HG03097 (cell line): ENCODE data around the gene KRTAP4-2.
"Not testable (repeated sequence)": the region's sequence is repeated elsewhere in the genome, so short reads cannot be mapped to it uniquely, and the experiment has no call there.

Experiments used
- ATAC-seq: cut with Tn5 transposase; IDR thresholded peaks from one replicate; pipeline ENCODE4 v1.9.1; 2021; ENCODE audit not compliant: unreplicated experiment, low FRiP score

The KRTAP4-2 gene

DNA sequence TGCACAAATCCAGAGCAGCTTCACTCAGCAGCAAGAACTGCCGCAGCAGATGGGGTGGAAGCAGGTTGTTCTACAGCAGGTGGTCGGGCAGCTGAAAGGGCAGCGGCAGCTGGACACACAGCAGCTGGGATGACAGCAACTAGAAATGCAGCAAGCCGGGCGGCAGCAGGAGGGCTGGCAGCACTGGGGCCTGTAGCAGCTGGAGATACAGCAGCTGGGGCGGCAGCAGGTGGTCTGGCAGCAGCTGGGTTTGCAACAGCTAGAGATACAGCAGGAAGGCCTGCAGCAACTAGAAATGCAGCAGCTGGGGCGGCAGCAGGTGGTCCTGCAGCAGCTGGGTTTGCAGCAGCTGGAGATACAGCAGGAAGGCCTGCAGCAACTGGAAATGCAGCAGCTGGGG lies 10.5 kb downstream of the KRTAP4-2 start:
- ATAC-seq = no peak

DNA sequence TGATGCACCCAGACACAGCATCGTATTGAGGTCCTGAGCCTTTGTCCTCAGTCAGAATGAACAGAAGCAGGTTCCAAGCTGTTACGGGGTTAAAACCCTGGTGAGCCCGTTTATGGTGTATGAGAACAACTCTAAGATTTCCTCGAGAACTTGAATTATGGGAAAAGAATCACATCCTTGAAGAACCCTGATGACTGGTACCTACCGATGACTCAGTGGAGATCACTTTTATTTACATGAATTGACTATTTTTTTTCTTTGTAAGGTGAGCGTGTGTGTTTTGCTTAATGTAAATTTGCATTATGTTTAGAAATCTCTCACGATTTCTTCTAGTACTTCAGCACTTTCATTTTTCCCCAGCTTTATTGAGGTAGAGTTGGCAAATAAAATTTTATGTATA lies 14.2 kb downstream of the KRTAP4-2 start:
- no peak for ATAC-seq

DNA sequence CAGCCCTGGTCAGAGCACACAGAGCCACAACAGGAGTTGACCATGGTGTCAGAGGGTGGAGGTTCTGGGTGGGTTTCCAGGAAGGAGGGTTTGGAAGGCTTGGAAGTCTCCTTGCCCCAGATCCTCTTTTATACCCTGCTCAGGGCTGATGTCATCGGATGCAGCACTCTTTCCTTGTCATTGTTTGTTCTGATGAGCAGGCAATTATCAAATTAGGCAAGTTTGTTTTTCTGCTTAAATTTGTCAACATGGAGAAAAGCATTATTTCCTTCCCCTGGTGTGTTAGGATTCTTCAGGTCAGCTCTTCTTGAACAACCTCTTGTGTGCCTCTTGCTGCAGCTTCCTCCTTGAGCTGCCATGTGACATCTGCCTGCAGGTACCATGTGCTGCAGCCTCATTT lies 17.4 kb downstream of the KRTAP4-2 start, which contains the start of gene KRTAP4-4:
KRTAP4-4 (minus strand) TSS at position 101 of the 400 bp plus-strand sequence; CDS start at position 44, 57 bp downstream.
- ATAC-seq = no peak

DNA sequence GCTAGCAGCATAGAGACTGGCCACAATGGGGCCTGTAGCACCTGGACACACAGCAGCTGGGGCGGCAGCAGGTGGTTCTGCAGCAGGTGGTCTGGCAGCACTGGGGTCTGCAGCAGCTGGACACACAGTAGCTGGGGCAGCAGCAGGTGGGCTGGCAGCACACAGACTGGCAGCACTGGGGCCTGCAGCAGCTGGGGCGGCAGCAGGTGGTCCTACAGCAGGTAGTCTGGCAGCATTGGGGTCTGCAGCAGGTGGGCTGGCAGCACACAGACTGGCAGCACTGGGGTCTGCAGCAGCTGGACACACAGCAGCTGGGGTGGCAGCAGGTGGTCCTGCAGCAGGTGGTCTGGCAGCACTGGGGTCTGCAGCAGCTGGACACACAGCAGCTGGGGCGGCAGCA lies 17.8 kb downstream of the KRTAP4-2 start:
- not testable (repeated sequence) for ATAC-seq

DNA sequence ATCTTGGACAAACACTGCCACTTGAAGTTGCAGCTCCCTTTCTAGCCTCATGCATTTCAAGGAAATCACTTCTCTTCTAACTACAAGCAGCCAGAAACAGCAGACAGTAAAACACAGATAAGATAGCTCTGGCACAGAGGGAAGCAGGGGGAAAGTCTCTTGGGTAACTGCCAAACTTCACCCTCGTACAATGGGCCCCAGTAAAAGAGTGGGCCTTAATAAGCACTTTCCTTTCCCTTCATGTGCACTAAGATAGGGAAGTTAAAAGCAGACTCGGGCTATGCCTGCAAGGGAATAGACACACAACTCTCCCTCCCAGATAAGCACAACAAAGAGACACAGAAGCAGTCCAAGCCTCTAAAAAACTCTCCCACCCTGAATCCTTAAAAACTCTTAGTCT lies 24.2 kb downstream of the KRTAP4-2 start:
- no peak for ATAC-seq

DNA sequence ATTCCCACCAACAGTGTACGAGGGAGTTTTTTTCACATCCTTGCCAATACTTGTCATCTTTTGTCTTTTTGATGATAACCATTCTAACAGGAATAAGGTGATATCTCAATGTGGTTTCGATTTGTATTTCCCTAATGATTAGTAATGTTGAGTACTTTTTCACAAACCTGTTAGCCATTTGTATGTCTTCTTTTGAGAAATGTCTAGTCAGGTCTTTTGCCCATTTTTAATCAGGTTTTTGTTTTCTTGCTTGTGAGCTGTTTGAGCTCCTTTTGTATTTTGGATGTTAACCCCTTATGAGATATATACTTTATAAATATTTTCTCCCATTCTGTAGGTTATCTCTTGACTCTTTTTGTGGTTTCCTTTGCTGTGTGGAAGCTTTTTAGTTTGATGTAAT lies 26.5 kb downstream of the KRTAP4-2 start:
- ATAC-seq = no peak

DNA sequence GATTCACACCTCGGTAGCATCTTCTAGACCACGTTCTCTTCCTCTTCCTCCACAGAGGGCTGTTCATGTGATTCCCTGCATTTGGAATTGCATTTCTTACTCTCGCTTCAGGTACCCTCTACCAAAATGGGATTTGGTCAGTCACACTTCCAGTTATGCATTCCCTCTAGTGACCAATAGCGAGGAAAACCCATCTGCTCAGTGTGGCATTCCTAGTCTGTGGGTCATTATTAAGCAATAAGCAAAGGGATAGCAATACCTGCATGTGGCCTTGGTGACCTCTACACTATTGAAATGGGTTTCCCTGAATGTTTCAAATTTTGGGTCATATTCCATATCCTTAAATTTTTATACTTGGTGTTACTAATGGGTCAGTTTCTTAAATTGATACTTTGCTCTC lies 28.0 kb downstream of the KRTAP4-2 start:
- ATAC-seq = no peak

DNA sequence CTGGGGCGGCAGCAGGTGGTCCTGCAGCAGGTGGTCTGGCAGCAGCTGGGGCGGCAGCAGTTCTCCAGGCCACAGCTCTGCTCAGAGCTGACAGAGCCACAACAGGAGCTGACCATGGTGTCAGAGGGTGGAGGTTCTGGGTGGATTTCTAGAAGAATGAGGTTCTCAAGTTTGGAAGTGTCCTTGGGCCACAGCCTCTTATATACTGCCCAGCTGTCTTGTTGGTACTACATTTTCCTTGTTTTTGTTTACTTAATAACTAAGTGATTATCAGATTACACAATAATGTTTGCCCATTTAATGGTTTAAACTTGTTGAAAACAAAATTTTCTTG lies 28.4 kb downstream of the KRTAP4-2 start, which contains the start of gene KRTAP4-5:
KRTAP4-5 (minus strand) TSS at position 174 of the 334 bp plus-strand sequence; CDS start at position 116, 58 bp downstream.
- no peak for ATAC-seq

DNA sequence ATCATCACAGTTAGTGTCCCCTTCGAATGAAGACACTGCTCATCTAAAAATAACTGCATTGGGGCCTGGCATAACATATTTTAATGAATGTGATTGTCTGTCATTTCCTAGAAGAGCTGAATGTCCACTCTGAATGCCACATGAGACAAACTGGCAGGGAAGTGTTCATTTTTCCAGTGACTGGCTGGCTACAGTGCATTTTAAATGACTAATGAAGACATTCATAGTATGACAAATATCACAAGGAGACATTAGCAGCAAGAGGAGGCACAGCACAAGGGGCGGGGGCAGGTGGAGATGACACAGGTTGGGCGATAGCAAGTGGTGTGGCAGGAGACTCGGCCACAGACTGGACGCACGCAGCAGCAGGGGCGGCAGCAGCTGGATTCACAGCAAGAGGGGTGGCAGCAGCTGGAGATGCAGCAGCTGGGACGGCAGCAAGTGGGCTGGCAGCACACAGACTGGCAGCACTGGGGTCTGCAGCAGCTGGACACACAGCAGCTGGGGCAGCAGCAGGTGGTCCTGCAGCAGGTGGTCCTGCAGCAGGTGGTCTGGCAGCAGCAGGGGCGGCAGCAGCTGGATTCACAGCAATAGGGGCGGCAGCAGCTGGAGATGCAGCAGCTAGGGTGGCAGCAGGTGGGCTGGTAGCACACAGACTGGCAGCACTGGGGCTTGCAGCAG lies 28.9 kb downstream of the KRTAP4-2 start:
- not testable (repeated sequence) for ATAC-seq

DNA sequence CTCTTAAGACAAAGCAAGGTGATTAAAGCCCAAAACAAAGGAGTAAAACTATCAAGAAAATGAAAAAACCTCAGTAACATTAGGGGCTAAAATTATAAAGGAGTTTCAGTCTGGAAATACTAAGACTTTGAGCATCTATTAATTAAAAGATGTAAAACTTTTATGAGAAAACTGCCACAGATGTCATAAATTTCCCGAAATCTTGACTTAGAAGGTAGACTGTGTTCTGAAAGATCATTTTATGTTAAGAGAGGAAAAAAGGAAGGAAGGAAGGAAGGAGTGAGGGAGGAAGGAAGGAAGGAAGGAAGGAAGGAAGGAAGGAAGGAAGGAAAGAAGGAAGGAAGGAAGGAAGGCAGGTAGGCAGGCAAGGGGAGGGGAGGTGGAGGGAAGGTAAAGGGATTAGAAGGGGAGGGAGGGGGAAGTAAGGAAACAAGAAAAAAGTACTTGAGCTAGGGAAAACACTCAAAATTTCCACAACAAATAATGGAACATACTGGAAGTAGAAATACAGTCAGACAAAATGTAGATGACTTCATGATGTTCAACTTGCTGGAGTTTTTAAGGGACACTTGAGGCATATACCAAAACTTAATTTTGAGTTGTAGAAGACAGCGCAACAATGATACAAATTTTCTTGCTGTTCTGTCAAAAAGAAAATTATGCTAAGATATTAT lies 30.4 kb downstream of the KRTAP4-2 start:
- no peak for ATAC-seq

DNA sequence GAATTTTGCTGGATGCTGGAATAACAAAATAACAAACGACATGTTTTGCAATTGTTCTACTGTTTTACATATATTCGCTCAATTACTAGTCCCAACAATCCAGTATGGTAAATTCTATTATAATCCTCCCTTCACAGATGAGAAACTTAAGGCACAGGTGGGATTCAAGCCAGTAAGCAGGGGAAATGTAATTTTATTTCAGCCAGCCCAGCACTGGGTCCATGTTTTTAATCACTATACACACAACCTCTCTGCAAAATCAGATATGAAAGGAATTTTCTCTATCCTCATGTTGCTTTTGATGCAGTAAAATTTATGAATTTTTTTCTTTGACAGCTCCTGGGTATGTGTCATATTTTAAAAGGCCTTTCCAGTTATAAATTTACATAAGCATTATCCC lies 32.8 kb downstream of the KRTAP4-2 start:
- no peak for ATAC-seq

DNA sequence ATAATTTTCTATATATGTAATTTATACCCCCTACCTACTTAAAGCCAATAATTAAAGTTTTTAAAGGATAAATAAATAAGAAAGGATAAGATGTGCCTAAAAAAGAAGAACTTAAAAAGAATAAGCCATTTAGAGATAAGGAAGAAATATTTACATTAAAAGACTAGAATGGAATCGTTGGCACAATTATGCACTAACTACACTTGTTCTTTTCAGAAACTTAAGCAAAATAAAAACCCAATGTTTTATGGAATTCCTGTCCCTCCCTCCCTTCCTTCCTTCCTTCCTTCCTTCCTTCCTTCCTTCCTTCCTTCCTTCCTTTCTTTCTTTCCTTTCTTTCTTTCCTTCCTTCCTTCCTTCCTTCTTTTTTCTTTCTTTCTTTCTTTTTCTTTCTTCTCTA lies 33.2 kb downstream of the KRTAP4-2 start:
- ATAC-seq = no peak

DNA sequence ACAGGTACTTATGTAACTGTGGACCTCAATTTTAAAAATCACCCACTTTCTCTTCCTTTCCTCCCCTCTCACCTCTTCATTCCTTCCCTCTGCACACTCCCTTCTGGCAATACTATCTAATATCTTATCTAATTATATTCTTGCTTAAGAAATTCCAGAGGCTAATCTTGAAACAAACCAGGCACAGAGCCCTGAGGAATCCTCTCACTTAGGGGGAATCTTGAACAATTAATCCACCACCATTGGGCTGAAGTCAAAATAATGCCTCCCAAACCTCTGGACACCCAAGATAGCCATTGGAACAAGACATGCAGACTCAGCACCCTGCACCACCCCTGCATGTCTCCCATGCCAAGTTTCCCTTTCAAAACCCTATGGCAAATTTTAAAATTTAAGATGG lies 36.7 kb downstream of the KRTAP4-2 start:
- no peak for ATAC-seq

DNA sequence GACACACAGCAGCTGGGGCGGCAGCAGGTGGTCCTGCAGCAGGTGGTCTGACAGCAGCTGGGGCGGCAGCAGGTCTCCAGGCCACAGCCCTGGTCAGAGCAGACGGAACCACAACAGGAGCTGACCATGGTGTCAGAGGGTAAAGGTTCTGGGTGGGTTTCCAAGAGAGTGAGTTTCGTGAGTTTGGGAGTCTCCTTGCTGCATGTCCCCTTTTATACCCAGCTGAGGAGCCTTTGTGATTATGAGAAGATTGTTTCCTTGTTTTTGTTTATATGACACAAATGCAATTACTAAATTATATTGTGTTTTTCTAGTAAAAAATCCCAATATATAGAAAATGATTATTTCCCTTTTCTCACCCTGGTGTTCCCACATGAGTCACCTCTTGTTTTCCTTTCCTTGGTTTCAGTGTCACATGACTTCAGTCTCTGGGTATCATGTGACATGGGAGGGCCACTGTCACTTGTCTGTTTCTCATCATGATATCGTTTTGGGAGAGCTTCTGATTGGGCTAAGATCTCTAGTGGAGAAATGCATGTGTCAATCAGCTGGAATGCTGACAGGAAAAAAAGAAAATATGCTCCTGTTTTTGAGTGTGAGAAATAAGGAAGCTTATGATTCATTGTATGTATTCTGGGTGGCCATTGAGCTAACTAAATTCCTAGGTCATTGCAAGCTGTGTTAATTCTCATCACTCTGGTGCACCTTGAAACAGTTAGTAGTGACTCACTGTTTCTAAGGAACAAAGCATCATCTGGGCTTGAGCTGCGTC lies 37.5 kb downstream of the KRTAP4-2 start, which contains the start of gene KRTAP4-6:
KRTAP4-6 (minus strand) TSS at position 185 of the 772 bp plus-strand sequence; CDS start at position 128, 57 bp downstream.
- ATAC-seq = no peak

DNA sequence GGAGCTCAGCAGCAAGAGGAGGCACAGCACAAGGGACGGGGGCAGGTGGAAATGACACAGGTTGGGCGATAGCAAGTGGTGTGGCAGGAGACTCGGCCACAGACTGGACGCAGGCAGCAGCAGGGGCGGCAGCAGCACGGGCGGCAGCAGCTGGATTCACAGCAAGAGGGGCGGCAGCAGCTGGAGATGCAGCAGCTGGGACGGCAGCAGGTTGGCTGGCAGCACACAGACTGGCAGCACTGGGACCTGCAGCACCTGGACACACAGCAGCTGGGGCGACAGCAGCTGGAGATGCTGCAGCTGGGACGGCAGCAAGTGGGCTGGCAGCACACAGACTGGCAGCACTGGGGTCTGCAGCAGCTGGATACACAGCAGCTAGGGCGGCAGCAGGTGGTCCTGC lies 38.2 kb downstream of the KRTAP4-2 start:
- ATAC-seq = not testable (repeated sequence)

DNA sequence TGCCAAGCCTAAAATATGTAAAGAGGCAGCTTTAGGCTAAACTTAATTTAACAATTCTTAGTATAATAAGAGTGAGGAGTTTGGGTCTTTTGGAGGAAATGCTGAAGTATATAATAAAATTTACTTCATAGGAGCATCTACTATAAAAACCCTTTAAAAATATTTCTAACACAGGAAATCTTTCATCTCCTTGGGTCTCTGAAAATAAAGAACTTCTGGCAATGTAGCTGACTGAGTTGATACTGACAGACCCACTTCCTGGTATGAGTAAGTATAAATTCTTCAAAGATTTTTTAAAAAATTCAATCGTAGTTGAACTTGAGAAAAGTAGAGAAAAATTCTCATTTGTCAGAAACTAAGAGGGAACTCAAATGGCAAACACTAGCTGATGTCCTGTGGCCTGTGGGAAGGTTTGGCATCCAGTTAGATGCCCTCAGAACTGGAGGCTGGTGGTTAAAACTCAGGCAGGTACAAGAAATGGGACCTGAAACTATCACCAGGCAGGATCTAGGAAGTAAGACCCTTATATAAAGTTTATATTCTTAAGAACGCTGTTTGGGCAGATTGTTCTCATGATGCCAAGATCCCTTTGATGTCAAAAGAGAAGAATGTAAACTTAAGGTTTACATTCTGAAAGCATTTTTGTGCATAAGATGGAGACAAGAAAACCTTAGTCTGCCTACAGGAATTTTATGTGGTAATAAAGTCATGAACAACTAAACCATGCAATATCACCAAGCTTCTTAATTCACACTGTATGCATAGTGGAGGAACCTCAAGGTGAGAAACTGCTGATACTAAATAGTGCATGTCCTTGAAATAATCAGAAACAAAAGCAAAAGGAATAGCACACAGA lies 43.9 kb downstream of the KRTAP4-2 start:
- ATAC-seq = no peak

DNA sequence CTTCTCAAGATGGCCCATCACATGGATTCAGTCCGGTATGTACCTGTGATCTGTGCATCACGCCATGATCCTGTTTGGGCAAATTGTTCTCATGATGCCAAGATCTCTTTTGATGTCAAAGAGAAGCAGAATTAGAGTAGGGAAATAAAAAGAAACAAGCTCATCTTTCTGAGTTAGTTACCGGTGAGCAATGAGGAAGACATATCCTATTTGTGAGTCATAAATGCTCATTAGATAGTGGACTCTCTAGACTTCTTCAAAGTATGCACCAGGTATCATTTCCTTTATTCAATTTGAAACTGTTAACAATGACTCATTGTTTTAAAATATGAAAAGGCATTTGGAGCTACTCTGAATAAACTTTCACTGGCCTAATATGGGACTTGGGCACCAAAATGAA lies 46.0 kb downstream of the KRTAP4-2 start:
- no peak for ATAC-seq
